HG02763 (cell line): ENCODE measurements around the gene CLMN.

ENCODE experiments used
- ATAC-seq: cut with Tn5 transposase; IDR thresholded peaks from one replicate; pipeline ENCODE4 v1.9.1; 2021; ENCODE audit warnings: mild to moderate bottlenecking, moderate library complexity; ENCODE audit not compliant: unreplicated experiment

The CLMN gene, protein sequence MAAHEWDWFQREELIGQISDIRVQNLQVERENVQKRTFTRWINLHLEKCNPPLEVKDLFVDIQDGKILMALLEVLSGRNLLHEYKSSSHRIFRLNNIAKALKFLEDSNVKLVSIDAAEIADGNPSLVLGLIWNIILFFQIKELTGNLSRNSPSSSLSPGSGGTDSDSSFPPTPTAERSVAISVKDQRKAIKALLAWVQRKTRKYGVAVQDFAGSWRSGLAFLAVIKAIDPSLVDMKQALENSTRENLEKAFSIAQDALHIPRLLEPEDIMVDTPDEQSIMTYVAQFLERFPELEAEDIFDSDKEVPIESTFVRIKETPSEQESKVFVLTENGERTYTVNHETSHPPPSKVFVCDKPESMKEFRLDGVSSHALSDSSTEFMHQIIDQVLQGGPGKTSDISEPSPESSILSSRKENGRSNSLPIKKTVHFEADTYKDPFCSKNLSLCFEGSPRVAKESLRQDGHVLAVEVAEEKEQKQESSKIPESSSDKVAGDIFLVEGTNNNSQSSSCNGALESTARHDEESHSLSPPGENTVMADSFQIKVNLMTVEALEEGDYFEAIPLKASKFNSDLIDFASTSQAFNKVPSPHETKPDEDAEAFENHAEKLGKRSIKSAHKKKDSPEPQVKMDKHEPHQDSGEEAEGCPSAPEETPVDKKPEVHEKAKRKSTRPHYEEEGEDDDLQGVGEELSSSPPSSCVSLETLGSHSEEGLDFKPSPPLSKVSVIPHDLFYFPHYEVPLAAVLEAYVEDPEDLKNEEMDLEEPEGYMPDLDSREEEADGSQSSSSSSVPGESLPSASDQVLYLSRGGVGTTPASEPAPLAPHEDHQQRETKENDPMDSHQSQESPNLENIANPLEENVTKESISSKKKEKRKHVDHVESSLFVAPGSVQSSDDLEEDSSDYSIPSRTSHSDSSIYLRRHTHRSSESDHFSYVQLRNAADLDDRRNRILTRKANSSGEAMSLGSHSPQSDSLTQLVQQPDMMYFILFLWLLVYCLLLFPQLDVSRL

GRCh38 chr14:95319312-95320077 lies at the start of gene CLMN:
CLMN (minus strand) TSS chr14:95319908; CDS start chr14:95319792, 116 bp downstream.
- ATAC-seq: no peak

DNA sequence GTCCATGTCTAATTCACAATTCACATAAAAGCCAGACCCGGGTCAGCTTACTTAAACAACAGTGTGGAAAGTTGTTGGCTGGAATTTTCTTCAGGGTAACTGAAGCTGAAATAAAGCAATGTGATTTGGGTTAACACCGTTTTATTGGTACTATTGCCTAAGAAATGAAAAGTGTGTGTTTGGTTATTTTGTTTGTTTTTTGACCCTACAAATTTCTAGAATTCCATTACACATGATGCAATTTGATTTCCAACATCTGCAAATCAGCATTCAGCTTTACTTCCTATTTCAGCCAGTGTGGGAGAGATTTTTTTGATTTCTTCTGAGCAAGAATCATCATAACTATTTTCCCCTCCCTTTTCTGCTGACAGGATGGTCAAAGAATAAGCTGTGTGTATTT lies 45.7 kb upstream of the CLMN start:
- no peak for ATAC-seq

- ATAC-seq: no peak
Measured at GRCh38 chr14:95364481-95365209, 44.9 kb upstream of the CLMN start.

DNA sequence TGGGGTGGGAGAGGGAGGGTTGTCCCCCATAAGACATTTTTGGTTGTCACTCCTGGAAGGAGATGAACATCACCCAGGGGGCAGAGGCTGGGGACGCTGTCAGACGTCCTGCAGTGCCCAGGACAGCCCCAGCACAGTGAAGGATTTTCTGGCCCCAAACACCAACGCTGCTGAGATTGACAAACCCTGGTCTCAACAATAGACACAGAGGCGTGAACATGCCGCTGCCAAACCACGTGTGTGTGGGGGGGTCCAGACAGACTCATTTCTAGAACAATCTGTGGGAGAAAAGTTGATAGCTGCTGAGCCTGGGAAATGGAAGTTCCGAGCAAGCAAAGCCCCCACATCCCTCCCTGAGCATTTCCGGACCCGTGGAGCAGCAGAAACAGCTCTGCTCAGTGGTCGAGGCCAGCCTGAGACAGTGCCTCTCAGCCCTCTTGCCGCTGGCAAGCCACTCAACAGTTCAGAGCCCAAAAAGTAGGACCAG lies 43.8 kb upstream of the CLMN start:
- ATAC-seq: no peak

GRCh38 chr14:95362138-95362494 lies 42.4 kb upstream of the CLMN start:
- ATAC-seq: no peak

DNA sequence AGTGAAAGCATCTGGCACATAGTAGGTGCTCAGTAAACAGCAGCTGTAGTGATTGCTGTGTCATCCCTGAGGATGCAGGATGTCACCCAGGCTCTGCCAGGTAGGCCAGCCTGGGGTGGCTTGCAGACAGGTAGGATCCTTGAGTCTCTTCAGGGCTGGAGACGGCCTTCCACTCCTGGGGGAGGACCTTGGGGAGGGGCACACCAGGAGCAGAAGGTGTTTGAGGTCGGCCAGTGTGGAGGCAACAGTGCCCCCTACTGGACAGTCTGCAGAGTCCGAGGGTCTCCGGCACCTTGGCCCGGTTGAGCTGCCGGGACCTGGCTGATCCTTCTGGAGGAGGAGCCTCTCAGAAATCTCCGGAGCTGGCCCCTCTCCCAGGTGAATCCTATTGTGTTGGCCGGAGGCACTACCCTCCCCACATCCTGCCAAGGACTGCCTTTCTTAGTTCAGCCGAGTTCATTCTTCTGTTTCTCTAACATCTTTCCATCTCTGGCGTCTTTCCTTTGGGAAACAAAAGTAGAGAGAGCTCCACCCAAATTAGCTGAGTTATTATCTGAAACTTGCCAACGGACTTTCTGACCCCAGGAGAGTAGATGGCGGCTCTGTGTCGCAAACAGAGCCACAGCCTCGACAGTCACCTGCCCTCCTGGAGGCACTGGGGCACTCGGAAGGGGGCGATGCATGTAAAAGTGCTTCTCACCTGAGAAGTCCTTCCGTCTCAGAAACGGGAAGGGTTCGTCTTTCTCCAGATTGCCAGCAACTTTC lies 41.8 kb upstream of the CLMN start:
- ATAC-seq: no peak

- ATAC-seq: no peak
Measured at GRCh38 chr14:95360828-95361227, 41.1 kb upstream of the CLMN start.

DNA sequence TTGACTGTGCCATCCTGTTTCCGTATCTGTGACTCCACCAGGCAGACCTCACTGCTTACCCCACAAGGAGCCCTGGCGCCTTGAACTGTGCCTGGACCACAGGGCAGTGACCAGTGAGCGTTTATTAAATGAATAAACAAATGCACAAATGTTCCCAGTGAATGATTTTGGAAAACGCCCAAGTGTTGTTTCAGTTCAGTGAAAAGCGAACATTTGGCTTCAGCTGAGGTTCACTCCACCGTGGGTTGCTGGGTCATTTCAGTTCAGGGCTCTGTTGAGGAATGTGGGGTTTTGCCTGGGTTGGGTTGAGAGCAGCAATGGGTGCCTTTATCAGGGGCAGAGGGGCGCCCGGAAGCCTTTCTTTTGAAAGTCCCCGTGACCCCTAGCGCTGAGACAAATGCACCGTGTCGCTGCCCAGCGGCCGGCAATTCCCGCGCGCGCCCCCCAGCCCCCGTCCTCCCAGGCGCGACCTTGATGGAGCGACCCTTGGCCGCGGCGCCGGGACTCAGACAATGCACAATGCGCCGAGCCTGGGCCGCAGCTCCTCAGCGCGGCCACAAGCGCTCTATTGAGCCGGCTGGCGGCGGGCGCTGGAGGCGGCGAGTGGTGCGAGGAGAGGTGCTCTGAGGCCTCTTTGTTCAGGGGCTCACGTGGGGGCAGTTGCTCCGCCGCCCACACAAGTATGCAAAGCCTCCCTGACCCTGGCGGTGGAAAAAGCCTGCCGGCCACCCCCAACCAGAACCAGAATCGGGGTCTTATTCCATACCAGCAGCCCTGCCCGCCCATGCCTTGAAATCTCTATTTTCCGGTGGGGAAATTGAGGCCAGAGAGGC lies 40.5 kb upstream of the CLMN start:
- ATAC-seq: no peak

DNA sequence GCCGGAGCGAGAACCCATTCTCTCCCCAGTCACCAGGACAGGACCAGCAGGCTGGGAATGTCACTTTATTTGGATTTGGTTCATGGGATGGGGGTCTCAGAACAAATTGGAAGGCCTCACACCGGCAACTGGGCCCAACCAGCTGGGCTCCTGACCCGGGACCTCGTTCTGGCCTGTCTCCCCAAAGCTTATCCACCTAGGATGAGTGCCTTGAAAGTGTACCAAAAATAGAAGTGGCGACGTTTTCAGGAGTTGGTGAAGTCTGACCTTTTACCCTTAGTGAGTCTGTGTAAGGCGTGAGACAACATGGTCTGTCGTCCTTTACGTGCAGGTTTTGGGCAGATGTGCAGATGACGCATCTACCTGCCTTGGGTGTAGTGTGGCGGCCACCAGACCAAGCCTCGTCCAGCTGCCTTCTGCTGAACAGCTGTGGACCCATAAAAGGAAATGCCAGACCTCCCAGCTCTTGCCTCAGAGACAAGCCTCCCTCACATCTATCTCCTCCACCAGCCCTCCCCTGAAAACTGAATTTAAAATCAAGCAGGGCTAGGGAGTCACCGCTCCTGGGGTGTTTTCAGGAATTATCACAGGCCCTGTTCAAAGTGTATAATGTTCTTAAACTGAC lies 36.6 kb upstream of the CLMN start:
- no peak for ATAC-seq

- no peak for ATAC-seq
Measured at GRCh38 chr14:95355422-95355821, 35.7 kb upstream of the CLMN start.

DNA sequence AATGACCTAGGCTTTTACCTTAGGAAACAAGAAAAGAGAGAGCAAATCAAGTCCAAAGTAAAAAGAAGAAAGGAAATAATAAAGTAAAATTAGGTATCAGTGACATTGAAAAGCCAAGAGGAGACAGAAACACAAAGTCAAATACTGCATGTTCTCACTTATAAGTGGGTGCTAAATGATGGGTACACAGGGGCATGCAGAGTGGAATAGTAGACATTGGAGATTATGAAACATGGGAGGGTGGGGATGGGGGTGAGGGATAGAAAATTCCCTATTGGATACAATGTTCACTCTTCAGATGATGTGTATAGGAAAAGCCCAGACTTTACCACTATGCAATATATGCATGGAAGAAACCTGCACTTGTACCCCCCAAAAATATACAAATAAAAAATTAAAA lies 35.1 kb upstream of the CLMN start:
- ATAC-seq: no peak

DNA sequence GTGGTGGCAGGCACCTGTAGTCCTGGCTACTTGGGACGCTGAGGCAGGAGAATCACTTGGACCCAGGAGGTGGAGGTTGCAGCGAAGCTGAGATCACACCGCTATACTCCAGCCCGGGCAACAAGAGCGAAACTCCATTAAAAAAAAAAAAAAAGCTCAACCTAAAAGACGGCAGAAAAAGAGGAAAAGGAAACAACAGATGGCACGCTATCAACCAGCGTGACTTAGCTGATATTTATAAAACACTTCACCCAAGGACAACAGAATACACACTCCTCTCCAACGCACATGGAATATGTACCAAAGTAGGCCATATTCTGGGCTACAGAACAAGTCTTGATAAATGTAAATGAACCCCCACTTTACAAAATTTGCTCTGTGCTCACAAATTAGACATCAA lies 34.0 kb upstream of the CLMN start:
- ATAC-seq: no peak

- no peak for ATAC-seq
Measured at GRCh38 chr14:95353007-95353406, 33.3 kb upstream of the CLMN start.

DNA sequence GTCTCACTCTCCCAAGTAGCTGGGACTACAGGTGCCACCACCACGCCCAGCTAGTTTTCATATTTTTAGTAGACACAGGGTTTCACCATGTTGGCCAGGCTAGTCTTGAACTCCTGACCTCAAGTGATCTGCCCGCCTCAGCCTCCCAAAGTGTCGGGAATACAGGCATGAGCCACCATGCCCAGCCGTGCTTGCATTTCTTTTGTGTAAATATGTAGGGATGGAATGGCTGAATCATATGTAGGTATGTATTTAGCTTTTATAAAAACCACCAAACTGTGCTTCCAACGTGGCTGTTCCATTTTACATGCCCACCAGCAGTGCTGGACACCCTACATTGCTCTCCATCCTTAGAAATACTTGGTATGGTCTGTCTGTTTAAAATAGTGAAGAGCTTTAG lies 32.8 kb upstream of the CLMN start:
- no peak for ATAC-seq

GRCh38 chr14:95349241-95349640 lies 29.5 kb upstream of the CLMN start:
- no peak for ATAC-seq

DNA sequence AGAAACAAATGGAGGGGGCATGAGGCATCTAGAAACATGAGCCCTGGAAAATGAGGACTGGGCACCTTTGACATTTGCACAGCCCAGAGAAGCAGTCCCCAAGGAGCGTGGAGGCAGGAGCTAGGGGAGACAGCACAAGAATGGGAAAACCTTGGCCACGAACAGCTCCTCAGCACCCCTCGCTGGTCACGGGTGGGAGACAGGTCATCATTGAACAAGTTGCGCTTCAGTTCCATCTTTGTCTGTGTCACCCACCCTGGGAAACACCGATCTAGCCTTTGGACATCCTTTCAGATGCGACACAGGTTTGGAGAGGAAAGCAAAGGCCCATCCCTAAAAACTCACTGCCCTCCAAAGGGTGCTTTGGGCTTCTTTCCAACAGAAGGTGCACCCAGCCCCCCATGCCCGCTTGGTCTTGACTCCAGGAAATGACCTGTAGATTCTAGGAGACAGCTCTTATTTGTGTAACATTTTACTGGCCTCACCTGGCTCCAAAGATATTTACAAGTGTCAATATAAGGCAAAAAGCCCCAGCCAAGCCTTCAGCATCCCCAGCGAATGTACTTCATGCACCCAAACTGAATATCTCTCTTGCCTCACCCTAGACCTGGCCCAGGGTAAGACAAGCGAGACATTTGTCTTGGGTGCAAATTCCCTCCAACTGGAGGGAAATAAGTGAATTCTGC lies 28.8 kb upstream of the CLMN start:
- no peak for ATAC-seq

- no peak for ATAC-seq
Measured at GRCh38 chr14:95346820-95347219, 27.1 kb upstream of the CLMN start.

DNA sequence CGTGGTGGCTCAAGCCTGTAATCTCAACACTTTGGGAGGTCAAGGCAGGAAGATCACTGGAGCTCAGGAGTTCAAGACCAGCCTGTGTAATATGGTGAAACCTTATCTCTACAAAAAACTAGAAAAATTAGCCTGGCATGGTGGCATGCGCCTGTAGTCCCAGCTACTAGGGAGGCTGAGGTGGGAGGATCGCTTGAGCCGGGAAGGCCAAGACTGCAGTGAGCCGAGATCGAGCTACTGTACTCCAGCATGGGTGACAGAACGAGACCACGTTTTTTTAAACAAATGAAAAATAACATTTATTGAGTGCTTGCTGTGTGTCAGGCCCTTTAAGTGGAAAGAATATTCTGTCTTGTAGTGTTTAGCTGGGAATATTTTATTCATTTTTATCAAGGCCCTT lies 26.6 kb upstream of the CLMN start:
- no peak for ATAC-seq
